ENCODE data around the gene KCNJ14. TPM values are rescaled to one million over a fixed set of nuclear protein-coding genes. Genes with fewer than 3 reads are reported as not detected.

The KCNJ14 gene
- total RNA-seq, 2 experiments from 2014 or later = 1.7 to 2.0 TPM

GRCh38 chr19:48418317-48419064 lies 36.9 kb upstream of the KCNJ14 start:
- no peak for TF ChIP-seq CTCF (IDR thresholded peaks at IDR 0.05)
- Mint-ChIP-seq H3K9me3 (no peaks in the 10 kb centered on the region), H3K27me3 (peaks cover 27% of the 10 kb centered on the region), H3K4me3 (peak overlapping the region; percentile 11), H3K36me3 (ENCODE audit: low read depth) (no peaks in the 10 kb centered on the region), H3K27ac (no peak overlapping the region), H3K4me1 (ENCODE audit: low read depth) (peaks cover 26% of the 10 kb centered on the region)
- intact Hi-C loops (cut with DNase I, micrococcal nuclease) = no loop called here
- POLR2A ChIA-PET = no interaction called here
- no peaks in the 10 kb centered on the region for H3K36me3 ChIP-seq (ENCODE audit: insufficient read depth, low read length)
- DNase-seq (peak in 1 of 14 experiments; percentile 38), ATAC-seq (ENCODE audit: poor library complexity) (no peak)
- peaks cover 0 to 5% of the 10 kb centered on the region in 2 experiments for H3K9me3 ChIP-seq (ENCODE audit: control insufficient read depth in 1 of 2, insufficient read depth in 1 of 2, low read length in 2 of 2)
- CTCF ChIA-PET = no interaction called here
- no peak overlapping the region for H3K4me3 ChIP-seq (ENCODE audit: low read length)
- peaks cover 0 to 11% of the 10 kb centered on the region in 2 experiments for H3K27me3 ChIP-seq (ENCODE audit: control insufficient read depth in 1 of 2, insufficient read depth in 2 of 2, low read length in 2 of 2)
- H3K27ac ChIP-seq (ENCODE audit: low read depth in 1 of 2, low read length in 2 of 2) = no peak overlapping the region
- H3K4me1 ChIP-seq (ENCODE audit: insufficient read depth, low read length) = peaks cover 36% of the 10 kb centered on the region

GRCh38 chr19:48419158-48419920 lies 36.0 kb upstream of the KCNJ14 start:
- H3K27ac ChIP-seq (ENCODE audit: low read depth in 1 of 2, low read length in 2 of 2) = no peak overlapping the region
- DNase-seq (peak; percentile 40 to 88 (median 60)), ATAC-seq (ENCODE audit: poor library complexity) (peak; percentile 65)
- H3K4me1 Mint-ChIP-seq (ENCODE audit: low read depth) = peaks cover 22% of the 10 kb centered on the region
- intact Hi-C loops (cut with DNase I, micrococcal nuclease) = no loop called here
- H3K4me1 ChIP-seq (ENCODE audit: insufficient read depth, low read length) = peaks cover 28% of the 10 kb centered on the region
- H3K4me3 ChIP-seq (ENCODE audit: low read length) = peak overlapping the region; percentile 30
- no peaks in the 10 kb centered on the region for H3K9me3 Mint-ChIP-seq
- H3K36me3 ChIP-seq (ENCODE audit: insufficient read depth, low read length) = no peaks in the 10 kb centered on the region
- TF ChIP-seq CTCF (IDR thresholded peaks at IDR 0.05) = no peak
- H3K9me3 ChIP-seq (ENCODE audit: control insufficient read depth in 1 of 2, insufficient read depth in 1 of 2, low read length in 2 of 2) = peaks cover 0 to 5% of the 10 kb centered on the region in 2 experiments
- peaks cover 27% of the 10 kb centered on the region for H3K27me3 Mint-ChIP-seq
- H3K36me3 Mint-ChIP-seq (ENCODE audit: low read depth) = no peaks in the 10 kb centered on the region
- POLR2A ChIA-PET = no interaction called here
- H3K27me3 ChIP-seq (ENCODE audit: control insufficient read depth in 1 of 2, insufficient read depth in 2 of 2, low read length in 2 of 2) = peaks cover 0 to 8% of the 10 kb centered on the region in 2 experiments
- H3K27ac Mint-ChIP-seq = no peak overlapping the region
- CTCF ChIA-PET = no interaction called here
- H3K4me3 Mint-ChIP-seq = peak overlapping the region; percentile 57

GRCh38 chr19:48421548-48421947 lies 33.8 kb upstream of the KCNJ14 start:
- Mint-ChIP-seq H3K4me3 (no peak overlapping the region), H3K36me3 (ENCODE audit: low read depth) (no peaks in the 10 kb centered on the region), H3K4me1 (ENCODE audit: low read depth) (peaks cover 10% of the 10 kb centered on the region), H3K27me3 (peaks cover 18% of the 10 kb centered on the region), H3K27ac (no peak overlapping the region), H3K9me3 (no peaks in the 10 kb centered on the region)
- POLR2A ChIA-PET = no interaction called here
- no peaks in the 10 kb centered on the region for H3K9me3 ChIP-seq (ENCODE audit: control insufficient read depth in 1 of 2, insufficient read depth in 1 of 2, low read length in 2 of 2)
- DNase-seq (no peak), ATAC-seq (ENCODE audit: poor library complexity) (no peak)
- CTCF ChIA-PET = no interaction called here
- no peak overlapping the region for H3K4me3 ChIP-seq (ENCODE audit: low read length)
- intact Hi-C loops (cut with DNase I, micrococcal nuclease) = no loop called here
- peaks cover 10% of the 10 kb centered on the region for H3K4me1 ChIP-seq (ENCODE audit: insufficient read depth, low read length)
- TF ChIP-seq CTCF (IDR thresholded peaks at IDR 0.05) = no peak
- peaks cover 0 to 6% of the 10 kb centered on the region in 2 experiments for H3K27me3 ChIP-seq (ENCODE audit: control insufficient read depth in 1 of 2, insufficient read depth in 2 of 2, low read length in 2 of 2)
- H3K27ac ChIP-seq (ENCODE audit: low read depth in 1 of 2, low read length in 2 of 2) = no peak overlapping the region
- H3K36me3 ChIP-seq (ENCODE audit: insufficient read depth, low read length) = no peaks in the 10 kb centered on the region
